WTC11 (cell line): Measurements from ENCODE around the gene KDM4E.

Experiments used
- ATF2 ChIP-seq: sonication (generic); formaldehyde crosslinking; IDR thresholded peaks from 2 replicates; pipeline ENCODE4 v1.8.1; 2022; ENCODE audit warnings: low read depth, missing genetic modification reagents, borderline replicate concordance
- CREB1 ChIP-seq: sonication (generic); formaldehyde crosslinking; IDR thresholded peaks from 2 replicates; pipeline ENCODE4 v1.8.0; 2023; ENCODE audit warnings: mild to moderate bottlenecking, missing genetic modification reagents
- CTCF ChIP-seq: fragments of 200-600 bp; IDR thresholded peaks from 2 replicates; pipeline ENCODE4 v1.8.0; 2022; ENCODE audit warnings: antibody characterized with exemption
- ELF4 ChIP-seq: sonication (generic); formaldehyde crosslinking; IDR thresholded peaks from 2 replicates; pipeline ENCODE4 v1.8.1; 2022; ENCODE audit warnings: low read depth, mild to moderate bottlenecking, moderate library complexity, missing genetic modification reagents
- GABPB1 ChIP-seq: sonication (generic); formaldehyde crosslinking; IDR thresholded peaks from 2 replicates; pipeline ENCODE4 v1.8.1; 2023; ENCODE audit warnings: mild to moderate bottlenecking, missing genetic modification reagents
- NFE2L1 ChIP-seq: sonication (generic); formaldehyde crosslinking; IDR thresholded peaks from 2 replicates; pipeline ENCODE4 v1.8.1; 2023; ENCODE audit warnings: missing genetic modification reagents
- RORB ChIP-seq: fragments of 250-450 bp; sonication (Bioruptor Pico); IDR thresholded peaks from 2 replicates; pipeline ENCODE4 v1.9.0; 2021; ENCODE audit warnings: mild to moderate bottlenecking
- SMAD3 ChIP-seq: sonication (generic); formaldehyde crosslinking; IDR thresholded peaks from 2 replicates; pipeline ENCODE4 v1.8.0; 2022; ENCODE audit warnings: missing genetic modification reagents, mild to moderate bottlenecking, borderline replicate concordance
- SP1 ChIP-seq: sonication (generic); formaldehyde crosslinking; conservative IDR thresholded peaks from 2 replicates; pipeline ENCODE4 v1.8.1; 2022; ENCODE audit warnings: missing genetic modification reagents
- ZNF121 ChIP-seq: sonication (generic); formaldehyde crosslinking; IDR thresholded peaks from 2 replicates; pipeline ENCODE4 v1.8.0; 2023; ENCODE audit warnings: missing genetic modification reagents
- ZNF416 ChIP-seq: fragments of 250-450 bp; sonication (Bioruptor Pico); IDR thresholded peaks from 2 replicates; pipeline ENCODE4 v1.9.0; 2021; ENCODE audit warnings: mild to moderate bottlenecking, inconsistent platforms
- TF ChIP-seq, protein P1 (sequence below): sonication (generic); formaldehyde crosslinking; conservative IDR thresholded peaks from 2 replicates; pipeline ENCODE4 v1.8.1; 2022; ENCODE audit warnings: mild to moderate bottlenecking, missing genetic modification reagents

- TF ChIP-seq CTCF (no peak), SMAD3 (no peak), ELF4 (CRISPR knock-in tag) (no peak), ZNF416 (no peak), NFE2L1 (CRISPR knock-in tag) (no peak), RORB (CRISPR knock-in tag) (no peak), ATF2 (CRISPR knock-in tag) (no peak), SP1 (CRISPR knock-in tag) (no peak), ZNF121 (CRISPR knock-in tag) (no peak), GABPB1 (CRISPR knock-in tag) (no peak), CREB1 (no peak)
- TF ChIP-seq, protein P1, sequence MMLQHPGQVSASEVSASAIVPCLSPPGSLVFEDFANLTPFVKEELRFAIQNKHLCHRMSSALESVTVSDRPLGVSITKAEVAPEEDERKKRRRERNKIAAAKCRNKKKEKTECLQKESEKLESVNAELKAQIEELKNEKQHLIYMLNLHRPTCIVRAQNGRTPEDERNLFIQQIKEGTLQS (CRISPR knock-in tag) = no peak
Observed at GRCh38 chr11:95014184-95014821, 10.8 kb upstream of the KDM4E start.
